Ishikawa (cell line): Measurements from ENCODE around the gene RSPH9.

Experiments
- CEBPB ChIP-seq: IDR thresholded peaks from 2 replicates; pipeline ENCODE4 v1.6.1; 2012
- CREB1 ChIP-seq: IDR thresholded peaks from 2 replicates; pipeline ENCODE4 v1.6.1; 2012; ENCODE audit warnings: low read depth
- EGR1 ChIP-seq: IDR thresholded peaks from 2 replicates; pipeline ENCODE4 v1.6.1; 2012
- EP300 ChIP-seq: IDR thresholded peaks from 2 replicates; pipeline ENCODE4 v1.6.1; 2012; ENCODE audit warnings: borderline replicate concordance
- FOXM1 ChIP-seq: IDR thresholded peaks from 2 replicates; pipeline ENCODE4 v1.6.1; 2012; ENCODE audit warnings: low read depth, borderline replicate concordance
- MAX ChIP-seq: IDR thresholded peaks from 2 replicates; pipeline ENCODE4 v1.6.1; 2012
- NFIC ChIP-seq: IDR thresholded peaks from 2 replicates; pipeline ENCODE4 v1.6.1; 2012
- RAD21 ChIP-seq: IDR thresholded peaks from 2 replicates; pipeline ENCODE4 v1.6.1; 2012; ENCODE audit warnings: low read depth
- REST ChIP-seq: IDR thresholded peaks from 2 replicates; pipeline ENCODE4 v1.6.1; 2012; ENCODE audit warnings: low read depth, mild to moderate bottlenecking
- TAF1 ChIP-seq: IDR thresholded peaks from 2 replicates; pipeline ENCODE4 v1.6.1; 2012; ENCODE audit warnings: low read depth, mild to moderate bottlenecking
- TCF12 ChIP-seq: IDR thresholded peaks from 2 replicates; pipeline ENCODE4 v1.6.1; 2012; ENCODE audit warnings: low read depth
- TEAD4 ChIP-seq: IDR thresholded peaks from 2 replicates; pipeline ENCODE4 v1.6.1; 2012
- USF1 ChIP-seq: IDR thresholded peaks from 2 replicates; pipeline ENCODE4 v1.6.1; 2012
- YY1 ChIP-seq: IDR thresholded peaks from 2 replicates; pipeline ENCODE4 v1.6.1; 2012; ENCODE audit warnings: low read depth
- ZBTB7A ChIP-seq: IDR thresholded peaks from 2 replicates; pipeline ENCODE4 v1.6.1; 2012; ENCODE audit warnings: low read depth

Gene RSPH9

GRCh38 chr6:43674291-43674690, 29.5 kb downstream of the RSPH9 start:
- TF ChIP-seq MAX (no peak), EP300 (no peak), TEAD4 (no peak), FOXM1 (no peak), RAD21 (no peak), ZBTB7A (no peak), CEBPB (no peak), TAF1 (no peak), TCF12 (no peak), NFIC (no peak), CREB1 (no peak), REST (no peak), YY1 (no peak), USF1 (no peak), EGR1 (no peak)

GRCh38 chr6:43674921-43675320, 30.1 kb downstream of the RSPH9 start:
- no peak for TF ChIP-seq CREB1
- TF ChIP-seq FOXM1: no peak
- no peak for TF ChIP-seq EP300
- no peak for TF ChIP-seq REST
- no peak for TF ChIP-seq NFIC
- no peak for TF ChIP-seq CEBPB
- no peak for TF ChIP-seq YY1
- no peak for TF ChIP-seq ZBTB7A
- TF ChIP-seq TEAD4: no peak
- no peak for TF ChIP-seq USF1
- no peak for TF ChIP-seq TCF12
- no peak for TF ChIP-seq EGR1
- TF ChIP-seq MAX: no peak

GRCh38 chr6:43676962-43677606, 32.2 kb downstream of the RSPH9 start:
- TF ChIP-seq USF1 (no peak), TCF12 (no peak), YY1 (no peak), EP300 (no peak), FOXM1 (no peak), ZBTB7A (no peak), CEBPB (no peak), EGR1 (no peak), CREB1 (no peak), TAF1 (no peak), NFIC (no peak), RAD21 (no peak), TEAD4 (no peak), MAX (no peak), REST (no peak)

GRCh38 chr6:43677759-43678158, 32.9 kb downstream of the RSPH9 start:
- TF ChIP-seq TCF12: no peak
- TF ChIP-seq ZBTB7A: no peak
- TF ChIP-seq TAF1: no peak
- no peak for TF ChIP-seq NFIC
- TF ChIP-seq CREB1: no peak
